Esophagus muscularis mucosa (tissue), 4 donors: ENCODE results near the gene SLC17A9. TPM values are rescaled to one million over a fixed set of nuclear protein-coding genes. Genes with fewer than 3 reads are reported as not detected.

ENCODE experiments used
- DNase-seq: peaks from one replicate; pipeline ENCODE4 v3.0.0-alpha.2; 2017; ENCODE audit errors: extremely low spot score
- H3K27ac ChIP-seq, 4 donors: fragments of 200-600 bp; sonication (generic); replicated peaks in 1 of 4; 1 replicate in 3 of 4; 2 replicates in 1 of 4; pipeline ENCODE4 v1.5.1; 2016 to 2019; ENCODE audit warnings: mild to moderate bottlenecking in 1 of 4
- H3K27me3 ChIP-seq, 4 donors: fragments of 200-600 bp; sonication (generic); one replicate each; pipeline versions ENCODE4 v1.5.1 to v1.6.0; 2016 to 2019
- H3K36me3 ChIP-seq, 4 donors: fragments of 200-600 bp; sonication (generic); one replicate each; pipeline ENCODE4 v1.5.1; 2016 to 2019
- H3K4me1 ChIP-seq, 4 donors: fragments of 200-600 bp; sonication (generic); one replicate each; pipeline ENCODE4 v1.5.1; 2016 to 2019
- H3K4me3 ChIP-seq, 4 donors: fragments of 200-600 bp; sonication (generic); 1 replicate in 2 of 4; 2 replicates in 2 of 4; pipeline ENCODE4 v1.5.1; 2016 to 2019; ENCODE audit warnings: mild to moderate bottlenecking in 4 of 4, moderate library complexity in 1 of 4
- H3K9me3 ChIP-seq, 4 donors: fragments of 200-600 bp; sonication (generic); 1 replicate in 3 of 4; 2 replicates in 1 of 4; pipeline ENCODE4 v1.5.1; 2016 to 2019
- CTCF ChIP-seq, 3 experiments: fragments of 200-600 bp in 2 of 3; fragments of 450-650 bp in 1 of 3; sonication (generic) in 2 of 3; IDR thresholded peaks; one replicate each; pipeline ENCODE4 v1.5.1; 2017 to 2019; ENCODE audit warnings: antibody characterized with exemption in 3 of 3, mild to moderate bottlenecking in 2 of 3, moderate library complexity in 1 of 3
- EP300 ChIP-seq: sonication (generic); formaldehyde crosslinking; IDR thresholded peaks from one replicate; pipeline ENCODE4 v1.6.1; 2017; ENCODE audit warnings: antibody characterized with exemption
- POLR2A ChIP-seq: fragments of 450-650 bp; IDR thresholded peaks from one replicate; pipeline ENCODE4 v1.6.1; 2017; ENCODE audit warnings: antibody characterized with exemption, moderate library complexity, mild to moderate bottlenecking, low read depth
- POLR2AphosphoS5 ChIP-seq, 2 donors: sonication (generic); formaldehyde crosslinking; IDR thresholded peaks; one replicate each; pipeline ENCODE4 v1.6.1; 2017; ENCODE audit warnings: antibody characterized with exemption in 2 of 2
- WGBS: methylation state at CpG from one replicate; pipeline ENCODE4 v1.1.5; 2018; 5-methylcytosine and 5-hydroxymethylcytosine counted together
- intact Hi-C: fragments of 100-400 bp; cut with DNase I; formaldehyde crosslinking; loops from one replicate; pipeline ENCODE4 v1.15.1; 2023
- total RNA-seq, 4 donors: library from RNA; depleted of rRNA; stranded (reverse); fragments of >200 nt; gene quantifications; one replicate each; pipeline versions ENCODE4 v1.1.0 to v1.2.1, GENCODE V29; 2016

The SLC17A9 gene
- total RNA-seq, 4 donors from 2014 or later: 2.2 to 5.2 (median 2.7) TPM

DNA sequence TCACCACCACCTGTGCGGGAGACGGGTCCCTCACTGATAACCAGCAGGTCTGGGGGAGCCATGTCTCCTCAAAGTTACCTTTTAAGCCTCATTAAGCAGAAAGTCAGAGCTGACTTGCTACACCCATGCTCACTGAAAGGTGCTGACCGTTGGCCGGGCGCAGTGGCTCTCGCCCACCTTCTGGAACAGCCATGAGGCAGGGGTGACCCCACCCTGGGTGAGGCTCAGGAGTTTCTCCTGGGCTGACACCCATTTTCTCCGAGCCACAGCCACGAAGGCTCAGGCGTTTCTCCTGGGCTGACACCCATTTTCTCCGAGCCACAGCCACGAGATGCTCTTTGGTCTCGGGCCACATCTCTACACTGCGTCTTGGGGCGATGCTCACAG, 44.1 kb downstream of the SLC17A9 start:
- intact Hi-C loops: no loop called here
- H3K36me3 ChIP-seq: no peaks in the 10 kb centered on the region
- 87% methylated on average over 12 of the region's 14 CpGs for WGBS
- no peaks in the 10 kb centered on the region for H3K9me3 ChIP-seq
- no peak overlapping the region for H3K27ac ChIP-seq
- DNase-seq: no peak
- H3K27me3 ChIP-seq: peaks cover 0 to 95% (median 8%) of the 10 kb centered on the region in 4 donors
- TF ChIP-seq CTCF (IDR thresholded peaks at IDR 0.05) (no peak), POLR2A (no peak), EP300 (no peak), POLR2AphosphoS5 (IDR thresholded peaks at IDR 0.05) (no peak)
- H3K4me3 ChIP-seq: no peak overlapping the region
- H3K4me1 ChIP-seq: no peaks in the 10 kb centered on the region

- intact Hi-C loops: no loop called here
- Histone ChIP-seq H3K9me3 (no peaks in the 10 kb centered on the region), H3K4me3 (no peak overlapping the region), H3K4me1 (no peaks in the 10 kb centered on the region), H3K27me3 (peaks cover 0 to 96% (median 14%) of the 10 kb centered on the region in 4 donors), H3K27ac (no peak overlapping the region), H3K36me3 (no peaks in the 10 kb centered on the region)
- no peak for DNase-seq
- TF ChIP-seq CTCF (IDR thresholded peaks at IDR 0.05) (no peak), EP300 (no peak), POLR2A (no peak), POLR2AphosphoS5 (IDR thresholded peaks at IDR 0.05) (no peak)
- WGBS: 39% methylated on average over 20 of the region's 20 CpGs
These were observed 45.0 kb downstream of the SLC17A9 start for GRCh38 chr20:62997417-62998035.

DNA sequence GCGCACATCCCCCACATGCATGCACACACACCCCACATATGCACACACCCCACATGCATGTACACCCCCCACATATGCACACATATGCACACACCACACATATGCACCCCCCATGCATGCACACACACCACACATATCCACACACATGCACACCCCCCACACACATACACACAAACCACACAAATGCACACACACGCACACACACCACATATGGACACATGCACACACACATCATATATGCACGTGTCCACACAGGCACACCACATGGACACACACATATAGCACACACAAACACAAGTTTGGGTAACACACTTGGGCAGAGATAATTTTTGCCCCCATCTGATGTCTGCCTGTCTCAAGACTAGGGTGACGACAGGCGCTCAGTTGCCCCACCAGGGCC, 45.9 kb downstream of the SLC17A9 start:
- Histone ChIP-seq H3K4me3 (no peak overlapping the region), H3K36me3 (no peaks in the 10 kb centered on the region), H3K9me3 (no peaks in the 10 kb centered on the region), H3K4me1 (no peaks in the 10 kb centered on the region), H3K27me3 (peaks cover 0 to 98% (median 20%) of the 10 kb centered on the region in 4 donors), H3K27ac (no peak overlapping the region)
- WGBS: 72% methylated on average over 5 of the region's 5 CpGs
- intact Hi-C loops: no loop called here
- DNase-seq: no peak
- no peak for TF ChIP-seq EP300
- TF ChIP-seq CTCF (IDR thresholded peaks at IDR 0.05): no peak
- no peak for TF ChIP-seq POLR2A
- no peak for TF ChIP-seq POLR2AphosphoS5 (IDR thresholded peaks at IDR 0.05)

- Histone ChIP-seq H3K27me3 (peaks cover 0 to 99% (median 23%) of the 10 kb centered on the region in 4 donors), H3K36me3 (no peaks in the 10 kb centered on the region), H3K4me1 (no peaks in the 10 kb centered on the region), H3K4me3 (no peak overlapping the region), H3K27ac (no peak overlapping the region), H3K9me3 (no peaks in the 10 kb centered on the region)
- no peak for DNase-seq
- TF ChIP-seq POLR2AphosphoS5 (IDR thresholded peaks at IDR 0.05): no peak
- TF ChIP-seq POLR2A: no peak
- no peak for TF ChIP-seq EP300
- TF ChIP-seq CTCF (IDR thresholded peaks at IDR 0.05): no peak
- intact Hi-C loops: no loop called here
- 81% methylated on average over 13 of the region's 16 CpGs for WGBS
These were observed 47.1 kb downstream of the SLC17A9 start for GRCh38 chr20:62999580-62999979.

GRCh38 chr20:63000036-63000435, 47.5 kb downstream of the SLC17A9 start:
- no peak overlapping the region for H3K27ac ChIP-seq
- H3K4me1 ChIP-seq: peaks cover 0 to 4% (median 3%) of the 10 kb centered on the region in 4 donors
- H3K9me3 ChIP-seq: no peaks in the 10 kb centered on the region
- intact Hi-C loops: no loop called here
- 88% methylated on average over 14 of the region's 14 CpGs for WGBS
- no peak for DNase-seq
- TF ChIP-seq POLR2AphosphoS5 (IDR thresholded peaks at IDR 0.05): no peak
- no peak for TF ChIP-seq POLR2A
- H3K27me3 ChIP-seq: peaks cover 0 to 100% (median 28%) of the 10 kb centered on the region in 4 donors
- no peaks in the 10 kb centered on the region for H3K36me3 ChIP-seq
- H3K4me3 ChIP-seq: no peak overlapping the region
